ENCODE data around the gene GSTA2.

DNA sequence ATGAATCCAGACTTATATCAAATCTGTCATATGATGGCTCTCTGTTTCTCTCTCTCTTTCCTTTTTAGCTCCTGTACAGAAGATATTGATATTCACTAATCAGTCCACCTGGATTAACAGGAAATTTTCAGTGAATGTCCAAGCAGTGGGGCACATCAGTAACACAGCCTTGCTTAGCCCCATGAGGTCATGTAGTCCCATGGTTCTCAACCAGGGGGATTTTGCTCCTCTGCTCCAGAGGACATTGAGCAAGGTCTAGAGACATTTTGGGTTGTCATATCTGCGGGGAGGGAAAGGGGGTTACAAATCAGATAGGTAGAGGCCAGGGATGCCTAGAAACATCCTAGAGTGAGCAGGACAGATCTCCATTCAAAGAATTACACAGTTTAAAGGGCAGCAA lies 39.5 kb upstream of the GSTA2 start:
- TF ChIP-seq POLR2A (IDR thresholded peaks at IDR 0.05) = no peak
- no peak for TF ChIP-seq CTCF (IDR thresholded peaks at IDR 0.05)

Measured in esophagus squamous epithelium (tissue), 4 donors.